ENCODE data around the gene ZNF205.
"Not testable (repeated sequence)": the region's sequence is repeated elsewhere in the genome, so short reads cannot be mapped to it uniquely, and the experiment has no call there.

ZNF205 gene

GRCh38 chr16:3150346-3151218 is 38.2 kb downstream of the ZNF205 start:
- no peak for FAIRE-seq

- FAIRE-seq: no peak
These were observed 39.6 kb downstream of the ZNF205 start for GRCh38 chr16:3152027-3152276.

- FAIRE-seq: no peak
These were observed 40.0 kb downstream of the ZNF205 start for GRCh38 chr16:3152277-3152990.

- no peak for FAIRE-seq
These were observed 40.6 kb downstream of the ZNF205 start for GRCh38 chr16:3152991-3153368.

GRCh38 chr16:3155181-3155580 is 42.8 kb downstream of the ZNF205 start:
- no peak for FAIRE-seq

- no peak for FAIRE-seq
These were observed 43.6 kb downstream of the ZNF205 start for GRCh38 chr16:3155972-3156371.

- no peak for FAIRE-seq
These were observed 45.0 kb downstream of the ZNF205 start for GRCh38 chr16:3157229-3158025.

- FAIRE-seq: no peak
These were observed 45.7 kb downstream of the ZNF205 start for GRCh38 chr16:3158026-3158509.

- no peak for FAIRE-seq
These were observed 46.3 kb downstream of the ZNF205 start for GRCh38 chr16:3158510-3159314.

GRCh38 chr16:3161235-3162018 is 49.0 kb downstream of the ZNF205 start:
- FAIRE-seq: no peak

GRCh38 chr16:3164121-3164991 is 52.0 kb downstream of the ZNF205 start:
- no peak for FAIRE-seq

- no peak for FAIRE-seq
These were observed 52.9 kb downstream of the ZNF205 start for GRCh38 chr16:3165111-3165822.

- FAIRE-seq: no peak
These were observed 54.1 kb downstream of the ZNF205 start for GRCh38 chr16:3166505-3166886.

GRCh38 chr16:3168729-3169128 is 56.3 kb downstream of the ZNF205 start:
- not testable (repeated sequence) for FAIRE-seq

Measured in endometrium (tissue), 2 donors.